ENCODE data around the gene STK32C.
"Not testable (repeated sequence)": the region's sequence is repeated elsewhere in the genome, so short reads cannot be mapped to it uniquely, and the experiment has no call there.

The STK32C gene

GRCh38 chr10:132230557-132231210 lies 77.1 kb downstream of the STK32C start:
- DNase-seq = no peak

GRCh38 chr10:132229834-132230556 lies 77.8 kb downstream of the STK32C start:
- no peak for DNase-seq

DNA sequence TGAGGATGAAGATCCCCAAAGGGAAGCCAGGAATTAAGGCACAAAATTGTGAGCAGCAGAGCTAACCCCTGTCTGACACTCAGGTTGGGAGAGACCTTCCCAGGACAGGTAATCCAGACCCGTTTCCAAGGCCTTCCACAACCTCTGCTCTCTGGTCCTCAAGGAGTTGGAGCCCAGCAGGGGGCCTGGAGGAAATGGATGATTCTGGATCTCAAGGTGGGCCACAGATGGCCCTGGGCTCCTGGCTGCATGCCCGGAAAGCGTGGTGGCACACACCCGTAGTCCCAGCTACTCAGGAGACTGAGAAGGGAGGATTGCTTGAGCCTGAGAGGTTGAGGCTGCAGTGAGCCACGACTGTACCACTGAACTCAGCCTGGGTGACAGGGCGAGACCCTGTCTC lies 78.7 kb downstream of the STK32C start:
- no peak for DNase-seq

DNA sequence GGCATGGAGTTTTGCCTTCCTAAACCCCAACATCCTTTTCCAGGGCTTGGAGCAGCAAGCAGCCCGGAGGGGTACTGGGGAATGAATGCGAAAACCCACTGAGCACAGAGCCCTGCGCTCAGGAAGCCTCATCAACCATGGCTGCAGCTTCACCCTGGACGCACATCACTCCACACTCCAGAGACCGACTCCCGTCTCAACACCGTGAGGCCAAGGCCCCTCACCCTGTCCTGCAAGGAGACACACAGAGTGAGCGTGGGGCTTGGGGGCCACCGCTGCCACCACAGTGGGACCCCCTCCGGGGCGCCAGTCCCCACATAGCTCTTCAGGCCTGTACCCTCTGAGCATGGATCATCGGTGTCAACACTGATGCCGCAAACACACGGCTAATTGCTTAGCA lies 79.1 kb downstream of the STK32C start:
- DNase-seq = no peak

- DNase-seq = no peak
These were observed 79.8 kb downstream of the STK32C start for GRCh38 chr10:132227851-132228390.

DNA sequence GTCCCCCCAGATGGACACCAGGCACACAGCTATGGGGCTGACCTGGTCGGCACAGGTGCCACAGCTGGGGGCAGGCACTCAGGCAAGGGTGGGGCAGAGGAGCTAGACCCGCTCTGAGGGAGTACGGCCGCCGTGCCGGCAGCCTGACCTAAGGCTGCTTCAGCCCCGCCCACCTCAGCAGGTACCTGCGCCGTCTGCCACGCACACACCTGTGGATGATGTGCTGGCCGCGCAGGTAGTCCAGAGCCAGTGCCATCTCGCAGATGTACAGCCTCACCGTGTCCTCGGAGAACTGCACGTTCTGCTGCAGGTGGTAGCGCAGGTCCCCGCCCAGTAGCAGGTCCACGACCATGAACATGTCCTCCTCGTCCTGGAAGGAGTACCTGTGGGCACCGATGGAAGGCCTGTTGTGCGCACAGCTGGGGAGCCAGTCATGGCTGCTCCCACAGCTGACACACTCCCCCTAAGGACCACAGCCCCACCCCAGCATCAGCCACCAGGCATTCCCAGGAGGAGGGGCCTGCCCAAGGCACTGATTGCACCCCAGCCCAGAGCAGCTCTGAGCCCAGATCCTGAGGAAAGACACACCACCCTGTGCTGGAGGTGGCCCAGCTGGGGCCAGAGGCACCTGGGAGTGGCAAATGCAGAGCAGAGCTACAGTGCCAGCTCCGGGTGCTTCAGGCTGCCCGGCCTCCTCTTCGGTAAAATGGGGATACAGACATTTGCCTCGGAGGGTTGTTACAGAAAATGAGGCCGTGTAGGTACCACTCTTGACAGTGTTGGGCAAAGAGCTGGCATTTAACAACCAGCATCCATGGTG lies 81.0 kb downstream of the STK32C start:
- DNase-seq = no peak

DNA sequence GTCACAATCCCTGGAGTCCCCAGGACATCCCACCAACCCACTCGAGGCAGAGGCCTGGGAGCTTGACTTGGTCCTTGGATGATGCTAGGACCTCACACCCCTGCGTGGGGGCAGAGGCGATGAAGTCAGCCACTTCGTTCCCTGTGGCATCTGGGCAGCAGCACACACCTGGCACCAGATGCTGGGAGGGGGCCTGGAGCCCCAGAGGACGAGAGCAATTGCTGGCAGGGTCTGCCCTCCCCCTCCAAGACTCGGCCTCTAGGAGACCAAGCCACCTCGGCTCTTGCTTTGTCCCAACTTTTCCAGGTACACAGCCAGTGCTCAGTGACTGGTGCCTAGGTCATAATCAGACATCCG lies 81.9 kb downstream of the STK32C start:
- no peak for DNase-seq

DNA sequence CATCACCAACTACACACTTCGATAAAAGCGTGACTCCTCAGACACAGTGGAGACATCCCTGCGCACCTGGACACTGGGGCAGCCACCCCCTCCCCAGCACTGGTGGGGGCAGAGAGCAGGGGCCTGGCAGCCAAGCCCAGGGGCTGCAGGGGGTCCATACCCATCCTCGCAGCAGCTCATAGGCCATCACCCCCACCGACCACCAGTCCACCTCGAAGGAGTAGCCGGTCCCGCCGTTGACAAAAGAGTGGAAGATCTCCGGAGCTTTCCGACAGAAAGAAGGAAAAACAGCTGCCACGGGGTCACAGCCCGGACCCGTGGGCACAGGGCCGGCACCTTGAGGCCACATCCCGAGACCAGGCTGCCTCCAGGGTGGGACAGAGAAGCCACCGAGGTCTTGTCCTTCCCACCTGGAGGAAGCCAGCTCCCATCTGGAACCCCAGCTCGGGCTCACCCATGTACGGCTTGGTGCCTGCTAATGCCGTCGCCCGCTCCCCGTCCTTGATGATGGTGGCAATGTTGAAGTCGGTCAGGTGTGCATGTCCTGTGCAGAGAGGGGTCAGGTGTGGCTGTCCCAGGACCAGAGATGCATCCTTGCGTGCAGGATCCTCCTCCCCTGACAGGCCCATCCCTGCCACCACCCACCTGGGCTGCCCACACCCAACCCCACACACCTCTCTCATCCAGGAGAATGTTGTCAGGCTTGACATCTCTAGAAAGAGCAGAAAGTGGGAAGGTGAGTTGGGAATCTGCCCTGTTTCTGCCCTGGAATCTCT lies 82.5 kb downstream of the STK32C start:
- no peak for DNase-seq

GRCh38 chr10:132224343-132225072 lies 83.2 kb downstream of the STK32C start:
- no peak for DNase-seq

DNA sequence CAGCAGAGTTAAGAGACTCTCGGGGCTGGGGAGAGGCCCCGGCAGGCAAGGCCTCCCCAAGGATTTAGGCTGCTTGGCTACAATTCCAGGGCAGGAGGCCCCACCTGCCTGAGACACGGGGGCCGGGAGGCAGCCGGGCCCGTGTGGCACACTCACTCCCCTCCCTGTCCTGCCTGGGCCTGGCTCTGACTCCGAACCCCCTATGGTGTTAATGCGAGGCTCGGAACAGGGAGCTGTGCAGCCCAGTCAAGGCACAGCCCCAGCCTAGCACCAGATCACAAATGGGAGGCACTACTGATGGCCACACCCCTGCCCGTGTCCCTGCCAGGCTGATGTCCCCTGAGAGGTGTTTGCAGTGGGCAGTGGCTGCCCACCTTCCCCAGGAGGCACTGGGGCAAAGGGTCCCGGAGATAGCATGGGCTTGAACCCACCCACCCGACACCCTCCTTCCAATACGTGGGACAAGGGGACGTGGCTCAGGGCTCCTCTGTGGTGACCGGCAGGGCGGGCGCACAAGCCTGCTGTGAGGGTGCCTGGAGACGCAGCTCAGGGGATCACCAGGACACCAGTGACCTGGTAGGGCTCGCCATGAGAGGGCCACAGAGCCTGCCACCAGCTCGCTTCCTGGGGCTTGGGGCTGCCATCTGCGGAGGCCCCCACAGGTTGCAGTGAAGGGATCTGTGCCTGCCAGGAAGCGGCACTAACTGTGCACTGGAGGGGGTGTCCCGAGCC lies 84.0 kb downstream of the STK32C start:
- no peak for DNase-seq

DNA sequence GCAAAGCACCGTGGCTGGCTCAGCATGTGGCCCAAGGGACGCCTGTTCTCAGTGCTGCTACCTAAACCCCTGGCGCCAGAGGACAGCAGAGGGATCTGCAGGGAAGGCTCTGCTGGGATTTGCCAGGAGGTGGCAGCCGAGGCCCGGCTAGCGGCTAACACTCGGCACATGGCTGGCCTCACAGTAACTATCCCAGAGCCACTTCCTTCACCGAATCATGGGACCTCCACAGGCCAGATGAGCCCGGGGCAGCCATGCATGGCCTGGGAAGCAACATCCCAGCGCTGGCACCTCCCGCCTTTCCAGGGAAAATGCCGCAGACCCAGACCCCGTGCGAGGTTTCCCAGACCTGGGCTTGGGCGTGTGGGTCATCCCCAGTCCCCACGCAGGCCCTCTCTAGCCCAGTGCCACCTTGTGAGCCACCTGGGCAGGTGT lies 84.6 kb downstream of the STK32C start:
- DNase-seq = peak; percentile 61

GRCh38 chr10:132222726-132223125 lies 85.0 kb downstream of the STK32C start:
- no peak for DNase-seq

GRCh38 chr10:132220996-132221395 lies 86.8 kb downstream of the STK32C start:
- DNase-seq = not testable (repeated sequence)

- no peak for DNase-seq
These were observed 87.7 kb downstream of the STK32C start for GRCh38 chr10:132220061-132220460.

GRCh38 chr10:132219486-132219885 lies 88.3 kb downstream of the STK32C start:
- DNase-seq = no peak

- DNase-seq = not testable (repeated sequence)
These were observed 91.3 kb downstream of the STK32C start for GRCh38 chr10:132216441-132216840.

DNA sequence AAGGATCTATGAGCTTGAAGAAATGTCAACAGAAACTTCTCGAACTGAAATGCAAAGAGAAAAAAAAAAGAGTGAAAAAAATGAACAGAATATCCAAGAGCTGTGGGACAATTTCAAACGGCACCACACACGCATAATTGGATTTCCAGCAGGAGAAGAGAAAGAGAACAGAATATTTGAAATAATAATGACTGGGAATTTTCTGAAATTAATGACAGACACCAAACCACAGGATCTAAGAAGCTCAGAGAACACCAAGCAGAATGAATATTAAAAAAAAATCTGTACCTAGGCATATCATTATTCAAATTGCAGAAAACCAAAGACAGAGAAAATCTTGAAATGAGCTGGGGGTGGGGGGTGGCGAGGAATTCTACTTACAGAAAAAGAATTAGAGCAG lies 93.8 kb downstream of the STK32C start:
- DNase-seq = no peak

DNA sequence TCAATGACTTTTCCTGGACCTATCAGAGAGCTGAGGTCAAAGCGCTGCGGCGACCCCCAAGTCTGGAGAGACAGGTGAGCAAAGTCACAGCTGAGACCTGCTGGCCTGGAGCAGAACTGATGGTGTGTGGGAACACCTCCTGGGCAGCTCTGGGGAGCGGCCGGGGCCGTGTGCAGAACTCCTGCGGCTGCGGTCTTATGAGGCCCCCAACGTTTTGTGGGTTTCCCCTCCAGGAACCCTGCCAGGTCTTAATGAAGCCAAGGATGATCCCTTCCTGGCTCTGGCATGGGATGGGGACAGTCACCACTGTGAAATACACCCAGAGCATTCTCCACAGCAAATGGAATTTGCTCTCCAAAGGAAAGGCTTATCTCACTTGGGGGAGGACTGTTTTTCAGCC lies 94.9 kb downstream of the STK32C start:
- DNase-seq = no peak

GRCh38 chr10:132211246-132211645 lies 96.5 kb downstream of the STK32C start:
- no peak for DNase-seq

- DNase-seq = no peak
These were observed 97.0 kb downstream of the STK32C start for GRCh38 chr10:132210766-132211165.
